K562 (cell line): ENCODE measurements around the gene ST6GALNAC3. TPM values are rescaled to one million over a fixed set of nuclear protein-coding genes. Genes with fewer than 3 reads are reported as not detected.

Experiments used
- ATAC-seq: fragments of 200-7000 bp; cut with Tn5 transposase; 3 replicates; pipeline ENCODE4 v1.9.1; 2020; ENCODE audit warnings: moderate library complexity
- BruUV-seq: library from RNA; stranded (reverse); fragments of 400-500 nt; replicated peaks from 2 replicates; lab custom pipeline; 2021; lab: Mats Ljungman, UMichigan
- CTCF ChIA-PET: fragments of 300-600 bp; formaldehyde crosslinking; extraction: SDS; loops from one replicate; lab custom pipeline; 2021; ENCODE audit warnings: low intra/inter-chr PET ratio; lab: Yijun Ruan, JAX
- POLR2A ChIA-PET: fragments of 300-600, 350-650 bp; sonication (Branson Sonifier 250); formaldehyde crosslinking; extraction: SDS; loops from one replicate; lab custom pipeline; 2021; ENCODE audit warnings: antibody characterized with exemption, inconsistent platforms; lab: Yijun Ruan, JAX
- DNase-seq, 4 experiments: peaks; one replicate each; pipeline versions ENCODE4 v3.0.0 to v3.0.0-alpha.2; 2011 to 2018; ENCODE audit warnings: low spot score in 3 of 4, mixed read lengths in 3 of 4; ENCODE audit errors: extremely low read depth in 1 of 4
- FAIRE-seq: peaks from 2 replicates; lab custom pipeline; 2011; peaks lifted over from hg19 to GRCh38; lab: Jason Lieb, UNC
- H2AFZ ChIP-seq: 2 replicates; pipeline ENCODE4 v1.6.0; 2011; ENCODE audit warnings: low read depth, low read length, control low read depth, inconsistent platforms
- H3K27ac ChIP-seq: fragments of 200-600 bp; 3 replicates; pipeline ENCODE4 v1.8.0; 2011; ENCODE audit warnings: low read depth, mild to moderate bottlenecking, control low read depth, inconsistent platforms, low read length, moderate library complexity, mixed read lengths; ENCODE audit errors: extremely low read depth
- H3K27me3 ChIP-seq, 2 experiments: fragments of 300-600 bp in 1 of 2; 2 replicates in 1 of 2; 3 replicates in 1 of 2; pipeline versions ENCODE4 v1.6.0 to v1.8.0; 2011; ENCODE audit warnings: inconsistent platforms in 2 of 2, low read length in 2 of 2, mild to moderate bottlenecking in 1 of 2, mixed read lengths in 1 of 2, moderate library complexity in 1 of 2; ENCODE audit not compliant: control insufficient read depth in 2 of 2, insufficient read depth in 2 of 2
- H3K36me3 ChIP-seq: fragments of 300-600 bp; 3 replicates; pipeline ENCODE4 v1.8.0; 2011; ENCODE audit warnings: mild to moderate bottlenecking, low read length, inconsistent platforms; ENCODE audit not compliant: control insufficient read depth, insufficient read depth
- H3K4me1 ChIP-seq, 2 experiments: fragments of 200-600 bp in 1 of 2; replicated peaks in 1 of 2; 2 replicates in 1 of 2; 3 replicates in 1 of 2; pipeline versions ENCODE4 v1.5.1 to v1.8.0; 2011; ENCODE audit warnings: inconsistent platforms in 2 of 2, low read length in 2 of 2, mild to moderate bottlenecking in 1 of 2, mixed read lengths in 1 of 2, moderate library complexity in 1 of 2; ENCODE audit not compliant: control insufficient read depth in 2 of 2, insufficient read depth in 2 of 2
- H3K4me2 ChIP-seq: 2 replicates; pipeline ENCODE4 v1.6.1; 2011; ENCODE audit warnings: low read length, control low read depth, inconsistent platforms, mixed read lengths; ENCODE audit not compliant: insufficient read depth
- H3K4me3 ChIP-seq: fragments of 200-600 bp; sonication (generic), shearing (Covaris generic); 2 replicates; pipeline ENCODE4 v1.5.1; 2016; ENCODE audit warnings: control low read depth, inconsistent platforms
- H3K79me2 ChIP-seq: fragments of 200-600 bp; 3 replicates; pipeline ENCODE4 v1.8.0; 2011; ENCODE audit warnings: low read length, inconsistent platforms; ENCODE audit not compliant: control insufficient read depth, insufficient read depth
- H3K9ac ChIP-seq, 2 experiments: 2 replicates each; pipeline versions ENCODE4 v1.6.0 to v1.6.1; 2011; ENCODE audit warnings: low read depth in 2 of 2, low read length in 2 of 2, control low read depth in 1 of 2, inconsistent platforms in 1 of 2, mild to moderate bottlenecking in 1 of 2, mixed read lengths in 1 of 2; ENCODE audit not compliant: insufficient read depth in 1 of 2
- H3K9me1 ChIP-seq: one replicate; pipeline ENCODE4 v1.6.0; 2011; ENCODE audit warnings: inconsistent platforms, mild to moderate bottlenecking, low read length, moderate library complexity; ENCODE audit not compliant: control insufficient read depth, insufficient read depth
- H3K9me3 ChIP-seq: replicated peaks from 2 replicates; pipeline ENCODE4 v1.5.1; 2011; ENCODE audit warnings: low read depth, low read length, inconsistent platforms; ENCODE audit not compliant: control insufficient read depth, insufficient read depth
- H4K20me1 ChIP-seq: replicated peaks from 2 replicates; pipeline ENCODE4 v1.6.1; 2011; ENCODE audit warnings: low read length, inconsistent platforms, mixed read lengths; ENCODE audit not compliant: control insufficient read depth, insufficient read depth
- ADNP ChIP-seq: fragments of 200-800 bp; sonication (Bioruptor generic); IDR thresholded peaks from 2 replicates; pipeline ENCODE4 v1.6.1; 2016; ENCODE audit warnings: missing genetic modification characterization, missing compliant biosample characterization
- ATF7 ChIP-seq: fragments of 450-650 bp; IDR thresholded peaks from 2 replicates; pipeline ENCODE4 v1.7.1; 2014; ENCODE audit warnings: mild to moderate bottlenecking, moderate library complexity
- BCL6 ChIP-seq: fragments of 250-450 bp; sonication (Bioruptor Pico); IDR thresholded peaks from 2 replicates; pipeline ENCODE4 v1.4.0; 2020
- BCOR ChIP-seq: fragments of 450-650 bp; IDR thresholded peaks from 2 replicates; pipeline ENCODE4 v1.6.1; 2016
- CCNT2 ChIP-seq: IDR thresholded peaks from 2 replicates; pipeline ENCODE4 v1.6.1; 2011; ENCODE audit warnings: borderline replicate concordance, low read depth, mild to moderate bottlenecking, moderate library complexity, mixed read lengths, low read length; ENCODE audit not compliant: insufficient read length; ENCODE audit errors: extremely low read depth
- CHCHD3 ChIP-seq: fragments of 250-450 bp; sonication (Bioruptor Pico); IDR thresholded peaks from 2 replicates; pipeline ENCODE4 v2.1.2; 2022; ENCODE audit warnings: mild to moderate bottlenecking
- CSDE1 ChIP-seq, 2 experiments: fragments of 450-650 bp; IDR thresholded peaks; 2 replicates each; pipeline ENCODE4 v1.6.1; 2016; ENCODE audit warnings: mild to moderate bottlenecking in 1 of 2
- E2F3 ChIP-seq: fragments of 250-450 bp; sonication (Bioruptor Pico); IDR thresholded peaks from 2 replicates; pipeline ENCODE4 v1.4.0; 2020; ENCODE audit warnings: mild to moderate bottlenecking
- ETV6 ChIP-seq, 3 experiments: fragments of 150-350 bp in 1 of 3; sonication (generic) in 1 of 3; formaldehyde crosslinking in 1 of 3; IDR thresholded peaks; 2 replicates each; pipeline versions ENCODE4 v1.6.1 to v1.8.0; 2014 to 2022; ENCODE audit warnings: borderline replicate concordance in 2 of 3, low read depth in 2 of 3, antibody characterized with exemption in 1 of 3, low read length in 1 of 3, mild to moderate bottlenecking in 1 of 3, missing genetic modification reagents in 1 of 3
- GABPB2 ChIP-seq: fragments of 250-450 bp; sonication (Bioruptor Pico); conservative IDR thresholded peaks from 2 replicates; pipeline ENCODE4 v1.5.1; 2021; ENCODE audit warnings: mild to moderate bottlenecking
- HNRNPUL1 ChIP-seq: fragments of 200-400 bp; formaldehyde crosslinking; IDR thresholded peaks from 2 replicates; pipeline ENCODE4 v1.6.1; 2017; ENCODE audit warnings: low read length
- HSF4 ChIP-seq: fragments of 250-450 bp; sonication (Bioruptor Pico); IDR thresholded peaks from 2 replicates; pipeline ENCODE4 v2.1.2; 2022; ENCODE audit warnings: mild to moderate bottlenecking, moderate library complexity, borderline replicate concordance
- IRF2 ChIP-seq: sonication (generic); formaldehyde crosslinking; IDR thresholded peaks from 2 replicates; pipeline ENCODE4 v1.8.1; 2022; ENCODE audit warnings: mild to moderate bottlenecking, missing genetic modification reagents
- MTA3 ChIP-seq: fragments of 450-650 bp; formaldehyde crosslinking; IDR thresholded peaks from 2 replicates; pipeline ENCODE4 v1.6.1; 2017; ENCODE audit warnings: mild to moderate bottlenecking, borderline replicate concordance
- NR3C1 ChIP-seq: sonication (generic); formaldehyde crosslinking; IDR thresholded peaks from 2 replicates; pipeline ENCODE4 v1.8.1; 2022; ENCODE audit warnings: missing genetic modification reagents
- SREBF2 ChIP-seq: sonication (generic); formaldehyde crosslinking; IDR thresholded peaks from 2 replicates; pipeline ENCODE4 v1.4.0; 2020; ENCODE audit warnings: mild to moderate bottlenecking, missing genetic modification reagents
- TAF1 ChIP-seq: IDR thresholded peaks from 2 replicates; pipeline ENCODE4 v1.6.1; 2011; ENCODE audit warnings: mild to moderate bottlenecking, low read length, moderate library complexity; ENCODE audit not compliant: insufficient read depth, control insufficient read depth, severe bottlenecking; ENCODE audit errors: extremely low read depth
- ZKSCAN8 ChIP-seq: fragments of 200-800 bp; sonication (Bioruptor generic); IDR thresholded peaks from 2 replicates; pipeline ENCODE4 v1.6.1; 2016; ENCODE audit warnings: missing genetic modification characterization, missing compliant biosample characterization
- ZNF12 ChIP-seq: sonication (generic); formaldehyde crosslinking; IDR thresholded peaks from 2 replicates; pipeline ENCODE4 v1.4.0; 2020; ENCODE audit warnings: mild to moderate bottlenecking, missing genetic modification reagents
- ZNF23 ChIP-seq: fragments of 250-450 bp; sonication (Bioruptor Pico); IDR thresholded peaks from 2 replicates; pipeline ENCODE4 v1.4.0; 2020; ENCODE audit warnings: mild to moderate bottlenecking
- ZNF79 ChIP-seq: fragments of 250-450 bp; sonication (Bioruptor Pico); IDR thresholded peaks from 2 replicates; pipeline ENCODE4 v1.4.0; 2020; ENCODE audit warnings: low read depth, mild to moderate bottlenecking, moderate library complexity
- ZZZ3 ChIP-seq: fragments of 450-650 bp; IDR thresholded peaks from 2 replicates; pipeline ENCODE4 v1.6.1; 2016; ENCODE audit warnings: antibody characterized with exemption, mild to moderate bottlenecking, moderate library complexity
- WGBS: fragments of 100-300 bp; shearing (Covaris generic); methylation state at CpG from one replicate; pipeline ENCODE4 v1.1.6; 2016; ENCODE audit warnings: low coverage, mixed read lengths; ENCODE audit not compliant: insufficient coverage; ENCODE audit errors: missing lambda C conversion rate; 5-methylcytosine and 5-hydroxymethylcytosine counted together
- in situ Hi-C: fragments of 300-500 bp; cut with MboI; formaldehyde crosslinking; loops from 4 replicates; pipeline ENCODE4 v1.15.0; 2018; ENCODE audit warnings: inconsistent platforms, mixed read lengths
- intact Hi-C: fragments of 100-400 bp; cut with micrococcal nuclease; formaldehyde crosslinking; loops from 2 replicates; pipeline ENCODE4 v1.14.2; 2022
- polyA plus RNA-seq, 8 experiments: library from polyadenylated mRNA; depleted of rRNA in 4 of 8; stranded (reverse) in 5 of 8; unstranded in 3 of 8; fragments of >200 nt; fragmentation: Nextera tagmentation in 2 of 8; fragmentation: Illumina TruSeq in 1 of 8; extraction: Ambion mirVana in 2 of 8; extraction: Trizol in 1 of 8; gene quantifications; 2 replicates each; pipeline versions ENCODE4 v1.2.1 to v1.2.3, GENCODE V29; 2011 to 2014; ENCODE audit warnings: inconsistent platforms in 1 of 8, missing spikeins in 1 of 8
- total RNA-seq, 7 experiments: library from RNA; depleted of rRNA in 6 of 7; stranded (reverse); fragments of >200 nt in 6 of 7; fragmentation: Illumina TruSeq in 2 of 7; extraction: Trizol in 2 of 7; gene quantifications; 2 replicates each; pipeline versions ENCODE4 v1.2.1 to v1.2.3, GENCODE V29; 2011 to 2021; ENCODE audit warnings: low replicate concordance in 1 of 7

ST6GALNAC3 gene
- total and polyA plus RNA-seq, 9 of the 15 experiments (the other 6 are each of a cell fraction or from before 2014, with no cell fraction given) = 0.04 to 0.29 (median 0.18) TPM; not detected in 6

- TF ChIP-seq ZZZ3 (no peak), BCL6 (CRISPR knock-in tag) (no peak), GABPB2 (CRISPR knock-in tag) (no peak), HNRNPUL1 (no peak), CSDE1 (IDR thresholded peaks at IDR 0.05) (no peak), NR3C1 (no peak), ZNF23 (no peak), ATF7 (no peak), ZKSCAN8 (CRISPR knock-in tag) (no peak)
- TF ChIP-seq, all 486 proteins: peak for 0
Observed at GRCh38 chr1:76268341-76268740, 193.8 kb downstream of the ST6GALNAC3 start (continued).

GRCh38 chr1:76269155-76269554, 194.6 kb downstream of the ST6GALNAC3 start:
- POLR2A ChIA-PET = no interaction called here
- no peak overlapping the region for H3K9ac ChIP-seq

More at GRCh38 chr1:76269155-76269554, 194.6 kb downstream of the ST6GALNAC3 start:
- no TSS peak for BruUV-seq
- H2AFZ ChIP-seq = no peak overlapping the region
- H3K9me3 ChIP-seq = no peaks in the 10 kb centered on the region; the same call in 1 of the 2 replicates
- ATAC-seq (no peak), DNase-seq (no peak), FAIRE-seq (no peak)
- no peaks in the 10 kb centered on the region for H3K79me2 ChIP-seq
- intact Hi-C loops = no loop called here
- H3K4me1 ChIP-seq = no peaks in the 10 kb centered on the region
- no peak overlapping the region for H3K4me3 ChIP-seq
- WGBS = 6% methylated on average over 2 of the region's 2 CpGs
- no peak overlapping the region for H3K4me2 ChIP-seq
- no peak for TF ChIP-seq HSF4 (CRISPR knock-in tag)
- no peak for TF ChIP-seq IRF2 (CRISPR knock-in tag)
- no peak for TF ChIP-seq E2F3
- no peak for TF ChIP-seq ZNF79 (CRISPR knock-in tag)
- no peak for TF ChIP-seq CHCHD3 (CRISPR knock-in tag)
- no peak for TF ChIP-seq CCNT2
- TF ChIP-seq TAF1 = no peak
- no peak for TF ChIP-seq BCL6 (CRISPR knock-in tag)
- no peak for TF ChIP-seq NR3C1
- TF ChIP-seq ETV6 (IDR thresholded peaks at IDR 0.05; ENCODE audit: borderline replicate concordance in 1 of 2, low read depth in 2 of 2, low read length in 1 of 2) = no peak
- no peak for TF ChIP-seq ETV6 (CRISPR knock-in tag; IDR thresholded peaks at IDR 0.05; ENCODE audit: borderline replicate concordance)
- no peak for TF ChIP-seq SREBF2 (CRISPR knock-in tag)
- no peak for TF ChIP-seq ZNF12 (CRISPR knock-in tag)
- no peak for TF ChIP-seq MTA3
- TF ChIP-seq BCOR = no peak
- TF ChIP-seq ADNP (tag) = no peak
- in situ Hi-C loops = no loop called here
- H3K27me3 ChIP-seq = no peaks in the 10 kb centered on the region
- H4K20me1 ChIP-seq = no peaks in the 10 kb centered on the region
- H3K36me3 ChIP-seq = no peaks in the 10 kb centered on the region
- H3K27ac ChIP-seq = no peak overlapping the region
- no peaks in the 10 kb centered on the region for H3K9me1 ChIP-seq
- CTCF ChIA-PET = no interaction called here
